Keratinocyte (primary cell): ENCODE measurements around the gene NEUROD2. TPM values are rescaled to one million over a fixed set of nuclear protein-coding genes. Genes with fewer than 3 reads are reported as not detected.

ENCODE experiments used
- DNase-seq: peaks from one replicate; pipeline ENCODE4 v3.0.0-alpha.2; 2011; ENCODE audit warnings: low read depth, missing footprints, low spot score
- FAIRE-seq: peaks from 2 replicates; lab custom pipeline; 2011; peaks lifted over from hg19 to GRCh38; lab: Jason Lieb, UNC
- H2AFZ ChIP-seq: 2 replicates; pipeline ENCODE4 v1.6.0; 2012; ENCODE audit warnings: low read length, control low read depth, inconsistent platforms; ENCODE audit not compliant: control insufficient read depth
- H3K27ac ChIP-seq: 2 replicates; pipeline ENCODE4 v1.5.1; 2011; ENCODE audit warnings: low read length; ENCODE audit not compliant: control insufficient read depth, insufficient read depth
- H3K27me3 ChIP-seq: 3 replicates; pipeline ENCODE4 v1.6.0; 2011; ENCODE audit warnings: low read length; ENCODE audit not compliant: control insufficient read depth, insufficient read depth; ENCODE audit errors: extremely low read depth
- H3K36me3 ChIP-seq, 2 experiments: 2 replicates in 1 of 2; 3 replicates in 1 of 2; pipeline ENCODE4 v1.5.1; 2011; ENCODE audit warnings: low read length in 2 of 2, mild to moderate bottlenecking in 1 of 2; ENCODE audit not compliant: control insufficient read depth in 2 of 2, insufficient read depth in 2 of 2; ENCODE audit errors: extremely low read depth in 1 of 2
- H3K4me1 ChIP-seq: 3 replicates; pipeline ENCODE4 v1.5.1; 2011; ENCODE audit warnings: low read length; ENCODE audit not compliant: control insufficient read depth, insufficient read depth; ENCODE audit errors: extremely low read depth
- H3K4me2 ChIP-seq: 3 replicates; pipeline ENCODE4 v1.6.0; 2011; ENCODE audit warnings: low read depth, low read length; ENCODE audit not compliant: control insufficient read depth, insufficient read depth; ENCODE audit errors: extremely low read depth
- H3K4me3 ChIP-seq, 3 experiments: fragments of 200-600 bp in 1 of 3; sonication (generic) in 1 of 3; 2 replicates in 2 of 3; 3 replicates in 1 of 3; pipeline ENCODE4 v1.5.1; 2011 to 2016; ENCODE audit warnings: low read length in 3 of 3, mild to moderate bottlenecking in 3 of 3, control low read depth in 2 of 3, inconsistent platforms in 1 of 3, low read depth in 1 of 3, mixed read lengths in 1 of 3, mixed run types in 1 of 3, moderate library complexity in 1 of 3; ENCODE audit not compliant: control insufficient read depth in 2 of 3, insufficient read depth in 2 of 3; ENCODE audit errors: extremely low read depth in 1 of 3
- H3K79me2 ChIP-seq: 2 replicates; pipeline ENCODE4 v1.6.0; 2012; ENCODE audit warnings: low read length; ENCODE audit not compliant: control insufficient read depth, insufficient read depth
- H3K9ac ChIP-seq: 3 replicates; pipeline ENCODE4 v1.6.0; 2011; ENCODE audit warnings: low read length; ENCODE audit not compliant: control insufficient read depth, insufficient read depth; ENCODE audit errors: extremely low read depth
- H3K9me1 ChIP-seq: 3 replicates; pipeline ENCODE4 v1.6.0; 2011; ENCODE audit warnings: low read length; ENCODE audit not compliant: control insufficient read depth, insufficient read depth; ENCODE audit errors: extremely low read depth
- H3K9me3 ChIP-seq: 2 replicates; pipeline ENCODE4 v1.5.1; 2012; ENCODE audit warnings: low read depth, low read length; ENCODE audit not compliant: control insufficient read depth
- H4K20me1 ChIP-seq: 3 replicates; pipeline ENCODE4 v1.6.0; 2011; ENCODE audit warnings: low read length; ENCODE audit not compliant: control insufficient read depth, insufficient read depth; ENCODE audit errors: extremely low read depth
- EZH2 ChIP-seq: IDR thresholded peaks from one replicate; pipeline ENCODE4 v1.6.1; 2012; ENCODE audit warnings: inconsistent platforms, mild to moderate bottlenecking, low read length, moderate library complexity
- dilution Hi-C: fragments of 300-500 bp; cut with MboI; formaldehyde crosslinking; loops from one replicate; pipeline ENCODE4 v1.7.0; 2020; ENCODE audit warnings: low sequenced_read_pairs; ENCODE audit not compliant: extremely low pct_ligation_motif_present
- polyA plus RNA-seq, 5 experiments: library from polyadenylated mRNA; depleted of rRNA in 3 of 5; stranded (reverse) in 3 of 5; stranded (forward) in 1 of 5; unstranded in 1 of 5; fragments of >200 nt; gene quantifications; 1 replicate in 1 of 5; 2 replicates in 3 of 5; 3 replicates in 1 of 5; pipeline versions ENCODE4 v1.2.1 to v1.2.3, GENCODE V29; 2011 to 2012; ENCODE audit warnings: missing spikeins in 2 of 5, low read depth in 1 of 5, low replicate concordance in 1 of 5
- TF ChIP-seq, protein P1 (sequence below), 3 experiments: IDR thresholded peaks in 1 of 3; conservative IDR thresholded peaks in 1 of 3; optimal IDR thresholded peaks in 1 of 3; 2 replicates in 2 of 3; 3 replicates in 1 of 3; pipeline versions ENCODE3 to v1.5.1; 2011; ENCODE audit warnings: low read length in 3 of 3, mild to moderate bottlenecking in 3 of 3, moderate library complexity in 2 of 3, control low read depth in 1 of 3, inconsistent platforms in 1 of 3; ENCODE audit not compliant: insufficient read depth in 2 of 3; ENCODE audit errors: extremely low read depth in 1 of 3

The NEUROD2 gene
- polyA plus RNA-seq, 1 donor (not counting 4 experiments of a cell fraction or from before 2014, with no cell fraction given): not detected

DNA sequence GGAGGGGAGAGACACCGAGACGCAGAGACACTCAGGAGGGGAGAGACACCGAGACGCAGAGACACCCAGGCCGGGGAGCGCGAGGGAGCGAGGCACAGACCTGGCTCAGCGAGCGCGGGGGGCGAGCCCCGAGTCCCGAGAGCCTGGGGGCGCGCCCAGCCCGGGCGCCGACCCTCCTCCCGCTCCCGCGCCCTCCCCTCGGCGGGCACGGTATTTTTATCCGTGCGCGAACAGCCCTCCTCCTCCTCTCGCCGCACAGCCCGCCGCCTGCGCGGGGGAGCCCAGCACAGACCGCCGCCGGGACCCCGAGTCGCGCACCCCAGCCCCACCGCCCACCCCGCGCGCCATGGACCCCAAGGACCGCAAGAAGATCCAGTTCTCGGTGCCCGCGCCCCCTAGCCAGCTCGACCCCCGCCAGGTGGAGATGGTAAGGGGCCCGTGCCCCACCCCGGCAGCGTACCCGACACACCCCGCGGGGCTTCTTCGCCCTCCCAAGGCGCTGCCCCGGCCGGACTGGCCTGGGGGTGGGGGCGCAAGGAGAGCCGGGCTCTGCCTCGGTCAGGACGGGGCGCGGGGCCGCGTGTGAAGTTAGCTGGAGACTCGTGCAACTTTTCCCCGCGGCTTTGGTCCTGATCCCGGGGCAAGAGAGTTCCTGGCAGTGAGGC is 19.5 kb upstream of the NEUROD2 start:
- TF ChIP-seq EZH2: peak; percentile 91
- TF ChIP-seq, protein P1, sequence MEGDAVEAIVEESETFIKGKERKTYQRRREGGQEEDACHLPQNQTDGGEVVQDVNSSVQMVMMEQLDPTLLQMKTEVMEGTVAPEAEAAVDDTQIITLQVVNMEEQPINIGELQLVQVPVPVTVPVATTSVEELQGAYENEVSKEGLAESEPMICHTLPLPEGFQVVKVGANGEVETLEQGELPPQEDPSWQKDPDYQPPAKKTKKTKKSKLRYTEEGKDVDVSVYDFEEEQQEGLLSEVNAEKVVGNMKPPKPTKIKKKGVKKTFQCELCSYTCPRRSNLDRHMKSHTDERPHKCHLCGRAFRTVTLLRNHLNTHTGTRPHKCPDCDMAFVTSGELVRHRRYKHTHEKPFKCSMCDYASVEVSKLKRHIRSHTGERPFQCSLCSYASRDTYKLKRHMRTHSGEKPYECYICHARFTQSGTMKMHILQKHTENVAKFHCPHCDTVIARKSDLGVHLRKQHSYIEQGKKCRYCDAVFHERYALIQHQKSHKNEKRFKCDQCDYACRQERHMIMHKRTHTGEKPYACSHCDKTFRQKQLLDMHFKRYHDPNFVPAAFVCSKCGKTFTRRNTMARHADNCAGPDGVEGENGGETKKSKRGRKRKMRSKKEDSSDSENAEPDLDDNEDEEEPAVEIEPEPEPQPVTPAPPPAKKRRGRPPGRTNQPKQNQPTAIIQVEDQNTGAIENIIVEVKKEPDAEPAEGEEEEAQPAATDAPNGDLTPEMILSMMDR (optimal IDR thresholded peaks at IDR 0.05 in 1 of 3, IDR thresholded peaks at IDR 0.05 in 1 of 3, conservative IDR thresholded peaks at IDR 0.05 in 1 of 3; ENCODE audit: extremely low read depth in 1 of 3, insufficient read depth in 2 of 3, low read length in 3 of 3): no peak
- Histone ChIP-seq H3K4me3 (peak overlapping the region in 2 of 3 experiments; percentile 57 to 61), H3K27ac (no peak overlapping the region), H3K36me3 (no peaks in the 10 kb centered on the region), H3K9me1 (no peaks in the 10 kb centered on the region), H3K79me2 (no peaks in the 10 kb centered on the region), H3K9me3 (no peaks in the 10 kb centered on the region), H3K4me2 (peak overlapping the region; percentile 87), H4K20me1 (peaks cover 2% of the 10 kb centered on the region), H3K9ac (peak overlapping the region; percentile 37), H2AFZ (peak overlapping the region; percentile 81), H3K27me3 (peaks cover 39% of the 10 kb centered on the region), H3K4me1 (peaks cover 42% of the 10 kb centered on the region)
- DNase-seq (no peak), FAIRE-seq (no peak)
- dilution Hi-C loops: no loop called here

DNA sequence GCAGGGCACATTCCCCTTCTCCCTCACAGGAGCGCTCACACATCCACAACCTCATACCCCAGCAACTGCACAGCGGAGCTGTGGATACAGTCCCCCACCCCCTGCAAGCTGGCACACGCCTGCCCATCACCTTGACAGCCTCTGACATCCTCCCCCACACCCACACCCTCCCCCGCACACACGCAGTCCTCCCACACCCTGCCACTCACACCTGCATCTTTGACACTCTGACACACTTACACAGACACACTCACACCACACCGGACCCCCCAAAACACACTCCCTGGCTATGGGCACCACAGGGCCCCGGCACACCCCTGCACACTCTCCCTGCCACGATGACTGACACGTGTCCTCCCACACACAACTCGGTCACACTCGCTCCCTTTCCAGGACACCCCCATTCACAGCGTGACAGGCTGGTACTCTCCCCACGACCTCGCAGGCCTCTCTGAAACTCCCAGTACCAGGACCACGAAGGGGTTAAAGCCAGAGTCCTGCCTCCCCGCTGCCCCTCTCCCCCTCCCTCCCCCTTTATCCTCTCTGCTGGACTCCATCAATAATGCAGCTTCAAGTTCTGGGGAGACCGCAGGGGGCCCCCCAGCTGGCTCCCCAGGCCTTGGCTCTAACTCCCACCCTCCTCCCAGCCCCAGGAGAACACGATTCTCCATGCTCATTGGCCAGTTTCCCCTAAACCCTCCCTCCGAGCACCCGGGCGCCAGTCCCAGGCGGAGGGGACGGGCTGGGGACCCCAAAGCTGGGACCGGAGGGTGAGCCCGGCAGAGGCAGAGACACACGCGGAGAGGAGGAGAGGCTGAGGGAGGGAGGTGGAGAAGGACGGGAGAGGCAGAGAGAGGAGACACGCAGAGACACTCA is 18.7 kb upstream of the NEUROD2 start, which contains the start of gene PPP1R1B:
Gene PPP1R1B, plus strand, starts transcription at position 782 of the 876 bp plus-strand sequence. CDS start 441 bp downstream, outside the sequence.
- H3K9me3 ChIP-seq: no peaks in the 10 kb centered on the region
- peak within 1 kb of the TSS; percentile 81 for H2AFZ ChIP-seq
- DNase-seq (no peak), FAIRE-seq (no peak)
- H4K20me1 ChIP-seq: peaks cover 2% of the 10 kb centered on the region
- H3K36me3 ChIP-seq: no peaks in the 10 kb centered on the region
- TF ChIP-seq, protein P1 (optimal IDR thresholded peaks at IDR 0.05 in 1 of 3, IDR thresholded peaks at IDR 0.05 in 1 of 3, conservative IDR thresholded peaks at IDR 0.05 in 1 of 3; ENCODE audit: extremely low read depth in 1 of 3, insufficient read depth in 2 of 3, low read length in 3 of 3): no peak
- no peak for TF ChIP-seq EZH2
- dilution Hi-C loops: no loop called here
- H3K79me2 ChIP-seq: no peaks in the 10 kb centered on the region
- peak within 1 kb of the TSS; percentile 37 for H3K9ac ChIP-seq
- H3K4me1 ChIP-seq: peaks cover 40% of the 10 kb centered on the region
- H3K27ac ChIP-seq: no peak within 1 kb of the TSS
- no peaks in the 10 kb centered on the region for H3K9me1 ChIP-seq
- peak within 1 kb of the TSS; percentile 87 for H3K4me2 ChIP-seq
- H3K4me3 ChIP-seq: peak within 1 kb of the TSS in 2 of 3 experiments; percentile 57 to 61
- peaks cover 41% of the 10 kb centered on the region for H3K27me3 ChIP-seq
